Neutrophil (primary cell): ENCODE measurements around the gene GFOD1.
"Not testable (repeated sequence)": the region's sequence is repeated elsewhere in the genome, so short reads cannot be mapped to it uniquely, and the experiment has no call there.

Experiments used
- H3K27ac ChIP-seq: fragments of 200-600 bp; sonication (generic); 2 replicates; pipeline ENCODE4 v1.5.1; 2016; ENCODE audit warnings: mild to moderate bottlenecking, moderate library complexity
- H3K27me3 ChIP-seq: fragments of 200-600 bp; sonication (generic); 2 replicates; pipeline ENCODE4 v1.6.0; 2016; ENCODE audit warnings: mild to moderate bottlenecking
- H3K36me3 ChIP-seq: fragments of 200-600 bp; sonication (generic); 2 replicates; pipeline ENCODE4 v1.5.1; 2017
- H3K4me1 ChIP-seq, 2 experiments: fragments of 200-600 bp in 1 of 2; sonication (generic) in 1 of 2; 1 replicate in 1 of 2; 2 replicates in 1 of 2; pipeline versions ENCODE4 v1.5.1 to v1.6.1; 2013 to 2016; ENCODE audit warnings: low read depth in 1 of 2, low read length in 1 of 2, mild to moderate bottlenecking in 1 of 2, moderate library complexity in 1 of 2; ENCODE audit not compliant: control insufficient read depth in 1 of 2, insufficient read depth in 1 of 2
- H3K4me3 ChIP-seq, 2 experiments: fragments of 200-600 bp in 1 of 2; sonication (generic) in 1 of 2; 1 replicate in 1 of 2; 2 replicates in 1 of 2; pipeline ENCODE4 v1.5.1; 2013 to 2016; ENCODE audit warnings: low read depth in 1 of 2, low read length in 1 of 2, mild to moderate bottlenecking in 1 of 2, moderate library complexity in 1 of 2
- H3K9me3 ChIP-seq: fragments of 200-600 bp; sonication (generic); 2 replicates; pipeline ENCODE4 v1.5.1; 2016
- CTCF ChIP-seq: fragments of 200-600 bp; sonication (generic); IDR thresholded peaks from 2 replicates; pipeline ENCODE4 v1.5.1; 2016; ENCODE audit warnings: antibody characterized with exemption

Gene GFOD1

GRCh38 chr6:13328076-13328874 is 159.1 kb downstream of the GFOD1 start, which contains the start of gene TBC1D7:
TSS of gene TBC1D7 (minus strand) at chr6:13328537. CDS start at chr6:13326898, 1,639 bp downstream.
- TF ChIP-seq CTCF: peak; percentile 44
- Histone ChIP-seq H3K27me3 (no peaks in the 10 kb centered on the region), H3K27ac (peak within 1 kb of the TSS; percentile 97), H3K4me1 (peaks cover 25 to 27% of the 10 kb centered on the region in 2 experiments), H3K4me3 (peak within 1 kb of the TSS; percentile 91 to 95), H3K36me3 (peaks cover 30% of the 10 kb centered on the region), H3K9me3 (no peaks in the 10 kb centered on the region)

DNA sequence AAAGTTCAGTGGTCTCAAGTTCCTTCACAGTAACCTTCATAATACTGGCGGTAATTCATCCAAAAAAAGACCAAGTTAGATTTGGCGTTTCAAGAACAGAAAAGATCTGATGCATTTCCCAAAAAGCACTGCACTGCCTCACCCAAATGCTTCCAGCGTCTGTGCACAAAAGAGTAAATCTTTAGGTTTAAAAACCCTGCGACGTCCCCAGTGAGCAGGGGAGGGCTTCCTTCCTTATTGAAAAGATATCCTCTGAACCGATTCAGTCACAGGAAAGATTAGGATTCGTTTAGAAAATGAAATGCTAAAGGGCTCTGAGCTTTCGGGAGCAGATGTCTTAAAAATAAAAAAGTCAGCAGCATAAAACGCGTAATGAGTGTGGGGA is 159.7 kb downstream of the GFOD1 start:
- peak overlapping the region; percentile 91 to 95 for H3K4me3 ChIP-seq
- H3K4me1 ChIP-seq: peaks cover 25 to 27% of the 10 kb centered on the region in 2 experiments
- peak overlapping the region; percentile 97 for H3K27ac ChIP-seq
- peaks cover 36% of the 10 kb centered on the region for H3K36me3 ChIP-seq
- H3K27me3 ChIP-seq: no peaks in the 10 kb centered on the region
- H3K9me3 ChIP-seq: no peaks in the 10 kb centered on the region
- no peak for TF ChIP-seq CTCF

DNA sequence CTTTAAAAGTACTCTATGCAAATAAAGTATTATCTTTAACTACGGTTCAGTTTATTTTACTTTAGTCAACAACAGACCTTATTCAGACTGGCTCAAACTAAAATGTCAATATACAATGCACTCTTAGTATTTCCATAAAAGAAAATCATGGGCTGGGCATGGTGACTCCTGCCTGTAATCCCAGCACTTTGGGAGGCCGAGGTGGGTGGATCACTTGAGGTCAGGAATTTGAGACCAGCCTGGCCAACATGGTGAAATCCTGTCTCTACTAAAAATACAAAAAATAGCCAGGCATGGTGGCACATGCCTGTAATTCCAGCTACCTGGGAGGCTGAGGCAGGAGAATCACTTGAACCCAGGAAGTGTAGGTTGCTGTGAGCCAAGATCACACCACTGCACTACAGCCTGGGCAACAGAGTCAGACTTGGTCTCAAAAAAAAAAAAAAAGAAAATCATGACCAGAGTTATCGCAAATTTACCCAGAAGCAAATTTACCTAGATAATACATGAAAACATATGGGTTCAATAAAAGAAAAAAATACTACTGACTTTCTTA is 161.3 kb downstream of the GFOD1 start:
- not testable (repeated sequence) for H3K27ac ChIP-seq, H3K4me3 ChIP-seq
- H3K4me1 ChIP-seq: peaks cover 25 to 27% of the 10 kb centered on the region in 2 experiments

DNA sequence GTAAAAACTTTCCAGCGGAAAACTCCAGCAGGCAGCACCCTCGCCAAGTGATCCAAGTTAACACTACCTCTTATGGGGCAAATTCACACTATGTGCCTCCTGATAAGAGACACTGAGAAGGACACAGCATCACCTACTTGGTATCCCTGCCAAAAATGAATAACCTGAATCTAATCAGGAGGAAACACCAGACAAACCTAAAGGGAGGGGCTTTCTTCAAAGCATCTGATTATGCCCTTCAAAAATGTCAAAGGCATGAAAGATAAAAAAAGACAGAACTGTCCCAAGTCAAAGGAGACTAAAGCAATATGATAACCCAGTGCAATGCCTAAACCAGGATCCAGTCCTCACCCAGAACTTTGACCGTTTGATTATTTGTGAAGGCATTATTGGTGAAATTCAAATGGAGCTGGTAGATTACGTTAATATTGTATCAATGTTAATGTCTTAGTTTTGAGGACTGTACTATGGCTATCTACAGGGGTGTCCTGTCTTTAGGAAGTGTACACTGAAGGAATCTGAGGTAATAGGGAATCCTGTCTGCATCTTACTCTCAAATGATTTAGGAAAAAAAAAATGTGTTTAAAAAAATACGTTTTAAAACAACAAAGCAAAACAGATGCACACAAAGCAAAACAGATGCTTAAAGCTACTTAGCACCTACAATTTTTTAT is 167.4 kb downstream of the GFOD1 start:
- H3K9me3 ChIP-seq: no peaks in the 10 kb centered on the region
- H3K27me3 ChIP-seq: no peaks in the 10 kb centered on the region
- H3K4me3 ChIP-seq: no peak overlapping the region
- no peaks in the 10 kb centered on the region for H3K4me1 ChIP-seq
- H3K27ac ChIP-seq: no peak overlapping the region
- peaks cover 100% of the 10 kb centered on the region for H3K36me3 ChIP-seq
- TF ChIP-seq CTCF: no peak

More for the DNA sequence above, 161.3 kb downstream of the GFOD1 start:
- H3K9me3 ChIP-seq, H3K27me3 ChIP-seq: not testable (repeated sequence)
- peaks cover 51% of the 10 kb centered on the region for H3K36me3 ChIP-seq

DNA sequence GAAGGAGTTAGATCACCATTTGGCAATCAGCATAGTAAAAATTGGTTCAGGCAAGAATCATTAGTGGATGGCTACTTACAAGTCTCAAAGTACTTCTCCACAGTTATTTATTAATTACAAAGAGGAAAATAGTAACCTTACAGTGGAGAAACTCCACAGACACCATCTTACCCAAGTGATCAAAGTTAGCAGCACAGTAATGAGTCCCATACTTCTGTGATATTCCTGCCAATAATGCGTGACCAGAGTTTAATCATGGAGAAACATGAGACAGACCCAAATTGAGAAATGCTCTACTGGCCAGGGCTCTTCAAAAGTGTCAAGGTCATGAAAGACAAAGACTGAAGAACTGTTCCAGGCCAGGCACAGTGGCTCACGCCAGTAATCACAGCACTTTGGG is 168.6 kb downstream of the GFOD1 start:
- Histone ChIP-seq H3K27ac (no peak overlapping the region), H3K4me3 (no peak overlapping the region), H3K27me3 (no peaks in the 10 kb centered on the region), H3K4me1 (no peaks in the 10 kb centered on the region), H3K9me3 (no peaks in the 10 kb centered on the region), H3K36me3 (peaks cover 100% of the 10 kb centered on the region)
- TF ChIP-seq CTCF: no peak

- H3K27me3 ChIP-seq: no peaks in the 10 kb centered on the region
- H3K4me3 ChIP-seq: no peak overlapping the region
- H3K4me1 ChIP-seq: no peaks in the 10 kb centered on the region
- no peak overlapping the region for H3K27ac ChIP-seq
- no peaks in the 10 kb centered on the region for H3K9me3 ChIP-seq
- no peak for TF ChIP-seq CTCF
- H3K36me3 ChIP-seq: peaks cover 82% of the 10 kb centered on the region
Measured at GRCh38 chr6:13315896-13316295, 171.5 kb downstream of the GFOD1 start.
